Mesenchymal stem cell (in vitro differentiated cells and primary cell): ENCODE data around the gene NFATC2.

Experiments
- DNase-seq: peaks from one replicate; pipeline ENCODE4 v3.0.0-alpha.2; 2013
- H2AFZ ChIP-seq: one replicate; pipeline ENCODE4 v1.6.1; 2013; ENCODE audit warnings: low read depth, mild to moderate bottlenecking, control low read depth, inconsistent platforms, low read length, moderate library complexity
- H2AK5ac ChIP-seq: 2 replicates; pipeline ENCODE4 v1.6.1; 2013; ENCODE audit warnings: low read length, moderate library complexity, mild to moderate bottlenecking, inconsistent platforms; ENCODE audit not compliant: severe bottlenecking
- H2BK120ac ChIP-seq: one replicate; pipeline ENCODE4 v1.6.1; 2013; ENCODE audit warnings: low read depth, mild to moderate bottlenecking, inconsistent platforms, low read length, moderate library complexity
- H2BK12ac ChIP-seq, 2 experiments: one replicate each; pipeline ENCODE4 v1.6.1; 2013; ENCODE audit warnings: inconsistent platforms in 2 of 2, low read length in 2 of 2, mild to moderate bottlenecking in 2 of 2, moderate library complexity in 2 of 2, control low read depth in 1 of 2
- H2BK15ac ChIP-seq: one replicate; pipeline ENCODE4 v1.6.1; 2013; ENCODE audit warnings: mild to moderate bottlenecking, low read depth, inconsistent platforms; ENCODE audit not compliant: poor library complexity, severe bottlenecking
- H2BK5ac ChIP-seq: 2 replicates; pipeline ENCODE4 v1.6.1; 2013; ENCODE audit warnings: low read depth, mild to moderate bottlenecking, low read length, control low read depth, inconsistent platforms; ENCODE audit not compliant: poor library complexity, severe bottlenecking
- H3K14ac ChIP-seq, 2 experiments: one replicate each; pipeline ENCODE4 v1.6.1; 2013; ENCODE audit warnings: inconsistent platforms in 2 of 2, low read length in 2 of 2, control low read depth in 1 of 2, mild to moderate bottlenecking in 1 of 2, moderate library complexity in 1 of 2
- H3K18ac ChIP-seq, 2 experiments: one replicate each; pipeline ENCODE4 v1.6.1; 2013; ENCODE audit warnings: inconsistent platforms in 2 of 2, low read length in 2 of 2, control low read depth in 1 of 2, low read depth in 1 of 2, mild to moderate bottlenecking in 1 of 2
- H3K23ac ChIP-seq, 2 experiments: one replicate each; pipeline ENCODE4 v1.6.1; 2013; ENCODE audit warnings: inconsistent platforms in 2 of 2, low read length in 2 of 2, mild to moderate bottlenecking in 2 of 2, moderate library complexity in 2 of 2, control low read depth in 1 of 2
- H3K27ac ChIP-seq: 2 replicates; pipeline ENCODE4 v1.5.1; 2013; ENCODE audit warnings: mild to moderate bottlenecking, moderate library complexity, low read length, control low read depth, inconsistent platforms; ENCODE audit not compliant: poor library complexity, severe bottlenecking
- H3K27me3 ChIP-seq, 2 experiments: 2 replicates each; pipeline versions ENCODE4 v1.6.1 to v1.7.0; 2013; ENCODE audit warnings: low read length in 2 of 2, mild to moderate bottlenecking in 2 of 2, moderate library complexity in 2 of 2, control low read depth in 1 of 2, inconsistent platforms in 1 of 2; ENCODE audit not compliant: control insufficient read depth in 1 of 2, insufficient read depth in 1 of 2
- H3K36me3 ChIP-seq, 2 experiments: 2 replicates each; pipeline versions ENCODE4 v1.6.1 to v1.7.0; 2013; ENCODE audit warnings: low read length in 2 of 2, control low read depth in 1 of 2, inconsistent platforms in 1 of 2, low read depth in 1 of 2, mild to moderate bottlenecking in 1 of 2; ENCODE audit not compliant: insufficient read depth in 2 of 2, control insufficient read depth in 1 of 2
- H3K4ac ChIP-seq, 2 experiments: one replicate each; pipeline ENCODE4 v1.6.1; 2013; ENCODE audit warnings: inconsistent platforms in 2 of 2, low read length in 2 of 2, mild to moderate bottlenecking in 2 of 2, moderate library complexity in 2 of 2, control low read depth in 1 of 2, low read depth in 1 of 2
- H3K4me1 ChIP-seq: 2 replicates; pipeline ENCODE4 v1.6.1; 2013; ENCODE audit warnings: low read depth, low read length, control low read depth; ENCODE audit not compliant: control insufficient read depth, insufficient read depth
- H3K4me2 ChIP-seq: 2 replicates; pipeline ENCODE4 v1.6.1; 2013; ENCODE audit warnings: low read length, mild to moderate bottlenecking, inconsistent platforms; ENCODE audit not compliant: poor library complexity, severe bottlenecking
- H3K4me3 ChIP-seq, 2 experiments: 2 replicates each; pipeline versions ENCODE4 v1.5.1 to v1.7.0; 2013; ENCODE audit warnings: low read length in 2 of 2, mild to moderate bottlenecking in 2 of 2, control low read depth in 1 of 2, low read depth in 1 of 2; ENCODE audit not compliant: insufficient read depth in 1 of 2
- H3K79me1 ChIP-seq: replicated peaks from 2 replicates; pipeline ENCODE4 v1.6.1; 2013; ENCODE audit warnings: mild to moderate bottlenecking, control low read depth, low read length, inconsistent platforms; ENCODE audit not compliant: poor library complexity, severe bottlenecking
- H3K9ac ChIP-seq: 2 replicates; pipeline ENCODE4 v1.7.0; 2013; ENCODE audit warnings: mild to moderate bottlenecking, low read length, moderate library complexity
- H3K9me3 ChIP-seq: 2 replicates; pipeline ENCODE4 v1.7.0; 2013; ENCODE audit warnings: mild to moderate bottlenecking, low read length; ENCODE audit not compliant: control insufficient read depth
- H4K8ac ChIP-seq: one replicate; pipeline ENCODE4 v1.6.1; 2013; ENCODE audit warnings: inconsistent platforms, mild to moderate bottlenecking, low read length, moderate library complexity
- H4K91ac ChIP-seq: one replicate; pipeline ENCODE4 v1.6.1; 2013; ENCODE audit warnings: mild to moderate bottlenecking, low read length, inconsistent platforms
- WGBS: methylation state at CpG from one replicate; pipeline ENCODE4 v1.1.7; 2013; ENCODE audit warnings: mixed read lengths; 5-methylcytosine and 5-hydroxymethylcytosine counted together

NFATC2 gene

DNA sequence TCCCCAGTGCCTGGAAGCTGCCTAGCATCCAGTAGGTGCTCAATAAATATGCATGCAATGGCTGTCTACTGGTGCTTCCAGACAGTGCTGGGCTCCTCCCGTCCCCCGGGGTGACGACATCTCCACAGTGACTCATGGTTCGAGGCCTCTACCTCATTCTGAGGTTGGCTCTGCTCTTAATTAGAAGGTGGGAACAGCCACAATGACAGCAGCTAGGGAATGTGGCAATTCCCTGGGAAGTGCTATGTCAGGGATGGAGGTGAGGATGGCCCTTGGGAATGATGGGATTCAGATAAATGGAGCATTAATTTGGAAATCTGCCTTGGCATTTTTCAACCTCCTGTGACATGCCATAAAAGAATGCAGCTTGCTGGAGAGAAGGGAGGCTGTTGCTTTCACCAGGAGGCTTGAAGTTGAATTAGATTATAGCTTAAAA lies 43.5 kb upstream of the NFATC2 start:
- no peak overlapping the region for H2AK5ac ChIP-seq
- no peak overlapping the region for H3K9ac ChIP-seq
- no peak overlapping the region for H3K14ac ChIP-seq
- H2BK12ac ChIP-seq: no peak overlapping the region
- H2BK15ac ChIP-seq: no peak overlapping the region
- H3K23ac ChIP-seq: no peak overlapping the region
- no peaks in the 10 kb centered on the region for H3K79me1 ChIP-seq
- H3K27me3 ChIP-seq: no peaks in the 10 kb centered on the region
- no peak overlapping the region for H4K91ac ChIP-seq
- H2BK5ac ChIP-seq: no peak overlapping the region
- H3K36me3 ChIP-seq: no peaks in the 10 kb centered on the region
- 10% methylated on average over 4 of the region's 4 CpGs for WGBS
- H3K4ac ChIP-seq: no peak overlapping the region
- no peak overlapping the region for H3K18ac ChIP-seq
- H3K4me3 ChIP-seq: no peak overlapping the region
- peak; percentile 89 for DNase-seq
- no peak overlapping the region for H2BK120ac ChIP-seq
- H3K9me3 ChIP-seq: no peaks in the 10 kb centered on the region
- no peak overlapping the region for H3K27ac ChIP-seq
- H2AFZ ChIP-seq: no peak overlapping the region
- H3K4me2 ChIP-seq: no peak overlapping the region
- no peaks in the 10 kb centered on the region for H3K4me1 ChIP-seq
- H4K8ac ChIP-seq: no peak overlapping the region

DNA sequence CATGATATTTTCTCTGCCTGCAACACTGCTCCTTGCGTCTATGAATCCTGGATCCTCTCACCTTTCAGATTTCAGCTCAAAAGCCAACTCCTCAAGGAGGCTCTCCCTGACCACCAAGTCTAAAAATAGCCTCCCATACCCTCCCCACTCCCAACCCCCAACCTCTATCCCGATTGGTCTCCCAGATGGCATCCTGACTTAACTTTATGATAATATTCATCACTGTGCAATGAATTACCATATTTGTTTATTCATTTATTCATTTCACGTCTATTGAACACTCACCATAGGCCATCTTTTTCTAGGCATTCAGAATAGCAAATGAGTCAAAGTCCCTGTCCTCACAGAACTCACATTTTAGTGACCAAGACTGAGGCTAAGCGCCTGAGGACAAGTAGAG lies 42.6 kb upstream of the NFATC2 start:
- Histone ChIP-seq H3K18ac (peak overlapping the region in 1 of 2 experiments; percentile 1), H3K14ac (no peak overlapping the region), H4K8ac (no peak overlapping the region), H3K27me3 (no peaks in the 10 kb centered on the region), H3K9ac (no peak overlapping the region), H2AK5ac (no peak overlapping the region), H2BK12ac (no peak overlapping the region), H2AFZ (no peak overlapping the region), H3K79me1 (no peaks in the 10 kb centered on the region), H3K23ac (no peak overlapping the region), H3K4ac (no peak overlapping the region), H2BK15ac (no peak overlapping the region), H3K4me3 (no peak overlapping the region), H3K4me1 (no peaks in the 10 kb centered on the region), H3K27ac (no peak overlapping the region), H2BK120ac (no peak overlapping the region), H4K91ac (no peak overlapping the region), H3K9me3 (no peaks in the 10 kb centered on the region), H2BK5ac (no peak overlapping the region), H3K36me3 (no peaks in the 10 kb centered on the region), H3K4me2 (no peak overlapping the region)
- WGBS: 80% methylated on average over 4 of the region's 4 CpGs
- DNase-seq: no peak

DNA sequence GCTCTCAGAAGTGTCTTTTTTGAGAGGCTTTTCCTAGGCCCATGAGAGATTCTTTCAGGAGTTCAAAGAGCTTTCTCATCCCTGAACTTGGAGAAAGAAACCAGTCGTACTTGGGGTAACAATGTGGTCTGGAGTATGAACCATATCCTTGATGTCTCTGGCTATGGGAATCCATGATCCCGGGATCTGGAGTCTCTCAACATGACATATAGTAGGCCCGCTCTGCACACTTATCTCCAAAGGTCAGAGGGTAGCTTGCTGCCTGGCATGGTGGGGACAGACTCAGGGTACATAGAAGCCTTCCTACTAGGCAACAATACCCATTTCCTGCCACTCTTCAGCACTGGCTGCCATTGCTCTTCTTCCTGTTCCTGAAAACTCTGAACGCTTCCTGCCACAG lies 42.2 kb upstream of the NFATC2 start:
- DNase-seq: peak; percentile 71
- Histone ChIP-seq H4K91ac (peak overlapping the region; percentile 14), H3K4me1 (peaks cover under 1% of the 10 kb centered on the region), H3K14ac (no peak overlapping the region), H2AK5ac (no peak overlapping the region), H3K9me3 (no peaks in the 10 kb centered on the region), H2AFZ (no peak overlapping the region), H4K8ac (no peak overlapping the region), H3K23ac (no peak overlapping the region), H3K9ac (no peak overlapping the region), H2BK120ac (no peak overlapping the region), H3K27me3 (no peaks in the 10 kb centered on the region), H3K4ac (no peak overlapping the region), H3K4me2 (no peak overlapping the region), H2BK12ac (no peak overlapping the region), H3K27ac (no peak overlapping the region), H3K4me3 (no peak overlapping the region), H2BK5ac (no peak overlapping the region), H3K18ac (peak overlapping the region in 1 of 2 experiments; percentile 1), H3K36me3 (no peaks in the 10 kb centered on the region), H2BK15ac (no peak overlapping the region), H3K79me1 (no peaks in the 10 kb centered on the region)
- WGBS: 56% methylated on average over 4 of the region's 4 CpGs

DNA sequence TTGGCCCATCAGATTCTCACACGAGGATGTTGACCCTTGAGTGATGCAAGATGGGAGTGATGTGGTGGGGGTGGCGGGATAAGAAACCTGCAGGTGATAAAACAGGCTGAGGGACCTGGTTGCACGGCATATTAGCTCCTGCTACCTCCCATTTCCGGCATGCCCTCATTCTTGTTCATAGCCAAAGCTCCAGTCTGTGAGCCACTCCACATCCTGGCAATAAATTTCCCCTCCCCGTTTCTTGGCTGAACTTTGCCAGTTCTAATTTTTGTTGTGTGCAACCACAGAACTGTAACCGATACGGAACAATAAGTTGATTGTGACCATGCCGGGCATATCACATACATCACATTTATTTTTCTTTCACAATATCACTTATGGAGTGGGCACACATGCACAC lies 41.6 kb upstream of the NFATC2 start:
- no peak overlapping the region for H3K4ac ChIP-seq
- 96% methylated on average over 7 of the region's 8 CpGs for WGBS

More for the DNA sequence above, 41.6 kb upstream of the NFATC2 start:
- Histone ChIP-seq H3K23ac (no peak overlapping the region), H2BK15ac (no peak overlapping the region), H2AFZ (no peak overlapping the region), H4K8ac (no peak overlapping the region), H2BK12ac (no peak overlapping the region), H3K18ac (no peak overlapping the region), H4K91ac (no peak overlapping the region), H2BK5ac (no peak overlapping the region), H3K4me1 (peaks cover 5% of the 10 kb centered on the region), H3K4me3 (no peak overlapping the region), H2BK120ac (no peak overlapping the region), H3K27ac (no peak overlapping the region), H3K79me1 (no peaks in the 10 kb centered on the region), H3K36me3 (no peaks in the 10 kb centered on the region), H2AK5ac (no peak overlapping the region), H3K9ac (no peak overlapping the region), H3K4me2 (no peak overlapping the region), H3K27me3 (no peaks in the 10 kb centered on the region), H3K9me3 (no peaks in the 10 kb centered on the region), H3K14ac (no peak overlapping the region)
- DNase-seq: no peak
